ENCODE data around the gene SLC2A8. TPM values are rescaled to one million over a fixed set of nuclear protein-coding genes. Genes with fewer than 3 reads are reported as not detected.

SLC2A8 gene
- polyA plus RNA-seq, 3 donors: 6.6 to 8.7 (median 6.6) TPM

- Histone ChIP-seq H3K4me1 (ENCODE audit: control insufficient read depth in 1 of 2, insufficient read depth in 2 of 2, low read length in 2 of 2) (peaks cover 23 to 27% of the 10 kb centered on the region in 2 donors), H2AFZ (ENCODE audit: insufficient read depth, low read depth, low read length, poor library complexity, severe bottlenecking) (peak overlapping the region; percentile 71), H3K9me3 (replicated peaks in 1 of 2; ENCODE audit: control insufficient read depth in 1 of 2, insufficient read depth in 1 of 2, low read length in 2 of 2) (no peaks in the 10 kb centered on the region), H3K27ac (ENCODE audit: low read depth in 1 of 2, low read length in 2 of 2) (no peak overlapping the region), H3K4me2 (replicated peaks; ENCODE audit: extremely low read depth, low read length, poor library complexity, severe bottlenecking) (no peak overlapping the region), H3K9ac (ENCODE audit: insufficient read depth, low read length, poor library complexity, severe bottlenecking) (no peak overlapping the region), H3K79me2 (ENCODE audit: insufficient read depth, low read length) (no peaks in the 10 kb centered on the region), H4K20me1 (ENCODE audit: insufficient read depth, low read length) (peaks cover 5% of the 10 kb centered on the region), H3K4me3 (replicated peaks in 1 of 3; ENCODE audit: low read depth in 2 of 3, low read length in 3 of 3) (no peak overlapping the region), H3K27me3 (ENCODE audit: control insufficient read depth in 2 of 2, insufficient read depth in 2 of 2, low read length in 2 of 2) (peaks cover 0 to 7% of the 10 kb centered on the region in 2 donors), H3K36me3 (replicated peaks in 1 of 2; ENCODE audit: control insufficient read depth in 1 of 2, insufficient read depth in 2 of 2, low read length in 2 of 2) (no peaks in the 10 kb centered on the region)
- Mint-ChIP-seq H3K9me3 (peaks cover 0 to 3% (median 0%) of the 10 kb centered on the region in 7 donors), H3K4me1 (peaks cover 23% of the 10 kb centered on the region), H3K27me3 (ENCODE audit: low read depth in 3 of 3) (peaks cover 12 to 29% (median 17%) of the 10 kb centered on the region in 3 donors), H3K27ac (peak overlapping the region in 1 of 7 donors; percentile 30), H3K36me3 (peaks cover 0 to 3% of the 10 kb centered on the region in 2 donors), H3K4me3 (peak overlapping the region; percentile 84 to 87)
- no peak for TF ChIP-seq CTCF (IDR thresholded peaks at IDR 0.05)
- no peak for DNase-seq
- intact Hi-C loops (cut with micrococcal nuclease): loop anchor here (2.0 to 5.0 kb wide), 2 partner anchors 55 to 173 kb away; partner anchors contain the start of genes LRSAM1 (in 1 of the 2) and RPL12 (in 1 of the 2)
- WGBS (ENCODE audit: insufficient coverage): 95% methylated on average over 4 of the region's 7 CpGs
These were observed 1.3 kb upstream of the SLC2A8 start for GRCh38 chr9:127395497-127396252.

- peaks cover 23 to 27% of the 10 kb centered on the region in 2 donors for H3K4me1 ChIP-seq (ENCODE audit: control insufficient read depth in 1 of 2, insufficient read depth in 2 of 2, low read length in 2 of 2)
- intact Hi-C loops (cut with micrococcal nuclease): loop anchor here (2.0 to 5.0 kb wide), 2 partner anchors 54 to 174 kb away; partner anchors contain the start of genes LRSAM1 (in 1 of the 2) and RPL12 (in 1 of the 2)
- no peak for DNase-seq
- H4K20me1 ChIP-seq (ENCODE audit: insufficient read depth, low read length): peaks cover 5% of the 10 kb centered on the region
- H3K4me2 ChIP-seq (replicated peaks; ENCODE audit: extremely low read depth, low read length, poor library complexity, severe bottlenecking): peak overlapping the region; percentile 87
- no peak overlapping the region for H3K27ac ChIP-seq (ENCODE audit: low read depth in 1 of 2, low read length in 2 of 2)
- H3K4me3 ChIP-seq (replicated peaks in 1 of 3; ENCODE audit: low read depth in 2 of 3, low read length in 3 of 3): peak overlapping the region; percentile 6 to 72 (median 50)
- no peaks in the 10 kb centered on the region for H3K36me3 ChIP-seq (replicated peaks in 1 of 2; ENCODE audit: control insufficient read depth in 1 of 2, insufficient read depth in 2 of 2, low read length in 2 of 2)
- peaks cover 0 to 7% of the 10 kb centered on the region in 2 donors for H3K27me3 ChIP-seq (ENCODE audit: control insufficient read depth in 2 of 2, insufficient read depth in 2 of 2, low read length in 2 of 2)
- H3K79me2 ChIP-seq (ENCODE audit: insufficient read depth, low read length): no peaks in the 10 kb centered on the region
- Mint-ChIP-seq H3K36me3 (peaks cover 0 to 3% of the 10 kb centered on the region in 2 donors), H3K4me1 (peaks cover 23% of the 10 kb centered on the region), H3K4me3 (peak overlapping the region; percentile 84 to 87), H3K9me3 (peaks cover 0 to 3% (median 0%) of the 10 kb centered on the region in 7 donors), H3K27me3 (ENCODE audit: low read depth in 3 of 3) (peaks cover 12 to 29% (median 17%) of the 10 kb centered on the region in 3 donors), H3K27ac (peak overlapping the region in 3 of 7 donors; percentile 30 to 73 (median 71))
- H3K9me3 ChIP-seq (replicated peaks in 1 of 2; ENCODE audit: control insufficient read depth in 1 of 2, insufficient read depth in 1 of 2, low read length in 2 of 2): no peaks in the 10 kb centered on the region
- 3% methylated on average over 16 of the region's 27 CpGs for WGBS (ENCODE audit: insufficient coverage)
- H3K9ac ChIP-seq (ENCODE audit: insufficient read depth, low read length, poor library complexity, severe bottlenecking): no peak overlapping the region
- TF ChIP-seq CTCF (IDR thresholded peaks at IDR 0.05): no peak
- peak overlapping the region; percentile 71 for H2AFZ ChIP-seq (ENCODE audit: insufficient read depth, low read depth, low read length, poor library complexity, severe bottlenecking)
These were observed 639 bp upstream of the SLC2A8 start for GRCh38 chr9:127396253-127396807.

All from CD14-positive monocyte (primary cell).